Panc1 (cell line): ENCODE results near the gene C1orf167. TPM values are rescaled to one million over a fixed set of nuclear protein-coding genes. Genes with fewer than 3 reads are reported as not detected.

Experiments used
- ATAC-seq: fragments of 200-7000 bp; cut with Tn5 transposase; 2 replicates; pipeline ENCODE4 v1.9.1; 2020; ENCODE audit warnings: mild to moderate bottlenecking, moderate library complexity
- BruUV-seq: library from RNA; stranded (reverse); fragments of 400-500 nt; replicated peaks from 2 replicates; lab custom pipeline; 2021; lab: Mats Ljungman, UMichigan
- CTCF ChIA-PET: fragments of 300-600 bp; sonication (Branson Sonifier 250); formaldehyde crosslinking; loops from one replicate; lab custom pipeline; 2022; ENCODE audit warnings: antibody characterized with exemption; lab: Charles Lee
- POLR2A ChIA-PET: fragments of 300-600 bp; sonication (Branson Sonifier 250); formaldehyde crosslinking; loops from one replicate; lab custom pipeline; 2022; ENCODE audit warnings: antibody characterized with exemption; lab: Charles Lee
- DNase-seq: peaks from one replicate; pipeline ENCODE4 v3.0.0-alpha.2; 2010; ENCODE audit warnings: low read depth, low spot score
- H3K27ac ChIP-seq: 2 replicates; pipeline ENCODE4 v1.5.1; 2011; ENCODE audit warnings: mild to moderate bottlenecking, low read length, inconsistent platforms
- H3K27me3 ChIP-seq: fragments of 200-500 bp; sonication (Bioruptor generic); 2 replicates; pipeline ENCODE4 v1.6.0; 2014; ENCODE audit warnings: low read length, inconsistent platforms; ENCODE audit not compliant: control insufficient read depth, insufficient read depth
- H3K36me3 ChIP-seq: fragments of 200-500 bp; sonication (Bioruptor generic); 2 replicates; pipeline ENCODE4 v1.5.1; 2014; ENCODE audit warnings: inconsistent platforms, mild to moderate bottlenecking, low read length, moderate library complexity; ENCODE audit not compliant: control insufficient read depth, insufficient read depth
- H3K4me1 ChIP-seq: 2 replicates; pipeline ENCODE4 v1.5.1; 2011; ENCODE audit warnings: inconsistent platforms, mild to moderate bottlenecking, low read length, moderate library complexity; ENCODE audit not compliant: control insufficient read depth, insufficient read depth
- H3K4me3 ChIP-seq, 2 experiments: 2 replicates each; pipeline ENCODE4 v1.5.1; 2011 to 2012; ENCODE audit warnings: low read depth in 2 of 2, low read length in 2 of 2, mild to moderate bottlenecking in 2 of 2, inconsistent platforms in 1 of 2, moderate library complexity in 1 of 2
- H3K9me3 ChIP-seq: fragments of 200-500 bp; sonication (Bioruptor generic); 2 replicates; pipeline ENCODE4 v1.5.1; 2014; ENCODE audit warnings: low read depth, mild to moderate bottlenecking, inconsistent platforms, low read length, moderate library complexity; ENCODE audit not compliant: control insufficient read depth, insufficient read depth
- CTCF ChIP-seq: fragments of 450-650 bp; IDR thresholded peaks from 2 replicates; pipeline ENCODE4 v1.5.1; 2017; ENCODE audit warnings: mild to moderate bottlenecking
- POLR2AphosphoS5 ChIP-seq: IDR thresholded peaks from 2 replicates; pipeline ENCODE4 v1.6.1; 2012; ENCODE audit warnings: mild to moderate bottlenecking, low read depth, low read length, moderate library complexity
- REST ChIP-seq, 2 experiments: IDR thresholded peaks; 2 replicates each; pipeline ENCODE4 v1.6.1; 2011 to 2012; ENCODE audit warnings: low read depth in 2 of 2, control low read depth in 1 of 2, low read length in 1 of 2, mild to moderate bottlenecking in 1 of 2, moderate library complexity in 1 of 2; ENCODE audit not compliant: insufficient read depth in 1 of 2
- SIN3A ChIP-seq: IDR thresholded peaks from 2 replicates; pipeline ENCODE4 v1.6.1; 2012; ENCODE audit warnings: low read depth, mild to moderate bottlenecking, low read length, moderate library complexity, borderline replicate concordance; ENCODE audit not compliant: insufficient read depth
- TCF7L2 ChIP-seq: IDR thresholded peaks from 2 replicates; pipeline ENCODE4 v1.6.1; 2011; ENCODE audit warnings: mild to moderate bottlenecking, low read depth, low read length, inconsistent platforms
- in situ Hi-C: cut with HindIII; loops from 2 replicates; pipeline ENCODE4 v1.10.0; 2016; ENCODE audit warnings: low sequenced_read_pairs, low pct_unique_long_range_greater_than_20kb
- intact Hi-C: fragments of 100-400 bp; cut with micrococcal nuclease; formaldehyde crosslinking; loops from one replicate; pipeline ENCODE4 v1.10.0; 2022; ENCODE audit not compliant: unreplicated experiment
- total RNA-seq: library from RNA; stranded (reverse); gene quantifications from one replicate; pipeline ENCODE4 v1.2.1, GENCODE V29; 2021; ENCODE audit not compliant: unreplicated experiment

The C1orf167 gene
- total RNA-seq, 1 experiment from 2014 or later = not detected

- TF ChIP-seq SIN3A (no peak), CTCF (no peak)
- ChIA-PET CTCF (no interaction called here), POLR2A (no interaction called here)
- no peaks in the 10 kb centered on the region for H3K36me3 ChIP-seq
- in situ Hi-C loops = no loop called here
- DNase-seq = no peak
- BruUV-seq = no TSS peak
- no peaks in the 10 kb centered on the region for H3K9me3 ChIP-seq
- peaks cover 11% of the 10 kb centered on the region; the same call in 1 of the 2 replicates for H3K4me1 ChIP-seq
- H3K27ac ChIP-seq = no peak overlapping the region
- no peak overlapping the region for H3K4me3 ChIP-seq
- no peaks in the 10 kb centered on the region for H3K27me3 ChIP-seq
- intact Hi-C loops = no loop called here
- ATAC-seq = no peak
Measured at GRCh38 chr1:11729155-11729497, 32.9 kb upstream of the C1orf167 start.

GRCh38 chr1:11729498-11730428, 32.2 kb upstream of the C1orf167 start:
- DNase-seq (no peak), ATAC-seq (no peak)
- no peak overlapping the region for H3K4me3 ChIP-seq
- TF ChIP-seq REST (IDR thresholded peaks at IDR 0.05; ENCODE audit: insufficient read depth in 1 of 2, low read depth in 2 of 2, low read length in 1 of 2) = no peak
- TF ChIP-seq TCF7L2 = no peak
- TF ChIP-seq SIN3A = no peak
- TF ChIP-seq CTCF = no peak
- TF ChIP-seq POLR2AphosphoS5 = no peak
- peaks cover 11% of the 10 kb centered on the region; the same call in 1 of the 2 replicates for H3K4me1 ChIP-seq
- in situ Hi-C loops (no loop called here), intact Hi-C loops (no loop called here)
- BruUV-seq = no TSS peak
- POLR2A ChIA-PET = no interaction called here
- H3K9me3 ChIP-seq = no peaks in the 10 kb centered on the region
- no peaks in the 10 kb centered on the region for H3K36me3 ChIP-seq
- no peak overlapping the region for H3K27ac ChIP-seq
- CTCF ChIA-PET = no interaction called here
- H3K27me3 ChIP-seq = no peaks in the 10 kb centered on the region
